Astrocyte (in vitro differentiated cells and primary cell): ENCODE results near the gene RPS2. TPM values are rescaled to one million over a fixed set of nuclear protein-coding genes. Genes with fewer than 3 reads are reported as not detected.

ENCODE experiments used
- DNase-seq: peaks from one replicate; pipeline ENCODE4 v3.0.0-alpha.2; 2010; ENCODE audit warnings: low read depth
- FAIRE-seq: peaks from 2 replicates; lab custom pipeline; 2011; peaks lifted over from hg19 to GRCh38; lab: Jason Lieb, UNC
- H2AFZ ChIP-seq: 2 replicates; pipeline ENCODE4 v1.6.0; 2012; ENCODE audit warnings: low read depth, low read length, inconsistent platforms
- H3K27ac ChIP-seq: 2 replicates; pipeline ENCODE4 v1.5.1; 2011; ENCODE audit warnings: low read depth, low read length, inconsistent platforms
- H3K27me3 ChIP-seq: 2 replicates; pipeline ENCODE4 v1.6.0; 2011; ENCODE audit warnings: low read length, inconsistent platforms; ENCODE audit not compliant: insufficient read depth
- H3K36me3 ChIP-seq: 2 replicates; pipeline ENCODE4 v1.5.1; 2011; ENCODE audit warnings: low read length, inconsistent platforms; ENCODE audit not compliant: insufficient read depth
- H3K4me1 ChIP-seq: 2 replicates; pipeline ENCODE4 v1.5.1; 2011; ENCODE audit warnings: low read length, inconsistent platforms; ENCODE audit not compliant: insufficient read depth
- H3K4me2 ChIP-seq: 2 replicates; pipeline ENCODE4 v1.6.0; 2012; ENCODE audit warnings: low read length, inconsistent platforms
- H3K4me3 ChIP-seq: 2 replicates; pipeline ENCODE4 v1.5.1; 2011; ENCODE audit warnings: low read depth, mild to moderate bottlenecking, low read length, inconsistent platforms; ENCODE audit not compliant: insufficient read depth
- H3K79me2 ChIP-seq: 2 replicates; pipeline ENCODE4 v1.6.0; 2012; ENCODE audit warnings: mild to moderate bottlenecking, low read length, inconsistent platforms; ENCODE audit not compliant: insufficient read depth
- H3K9ac ChIP-seq: 2 replicates; pipeline ENCODE4 v1.6.0; 2012; ENCODE audit warnings: mild to moderate bottlenecking, low read length, inconsistent platforms
- H3K9me3 ChIP-seq: 2 replicates; pipeline ENCODE4 v1.5.1; 2012; ENCODE audit warnings: low read depth, mild to moderate bottlenecking, low read length, inconsistent platforms; ENCODE audit not compliant: insufficient read depth
- H4K20me1 ChIP-seq: 2 replicates; pipeline ENCODE4 v1.6.0; 2012; ENCODE audit warnings: low read length, inconsistent platforms; ENCODE audit not compliant: insufficient read depth
- H3K27ac Mint-ChIP-seq: one replicate; pipeline ENCODE4 v1.8.0; 2021; ENCODE audit warnings: mild to moderate bottlenecking, mixed read lengths; ENCODE audit not compliant: unreplicated experiment
- H3K27me3 Mint-ChIP-seq: one replicate; pipeline ENCODE4 v1.8.0; 2021; ENCODE audit warnings: low read depth, mixed read lengths; ENCODE audit not compliant: unreplicated experiment
- H3K36me3 Mint-ChIP-seq: one replicate; pipeline ENCODE4 v1.8.0; 2021; ENCODE audit warnings: low read depth, mixed read lengths; ENCODE audit not compliant: unreplicated experiment
- H3K4me1 Mint-ChIP-seq: one replicate; pipeline ENCODE4 v1.8.0; 2021; ENCODE audit warnings: low read depth, mixed read lengths; ENCODE audit not compliant: unreplicated experiment
- H3K4me3 Mint-ChIP-seq: one replicate; pipeline ENCODE4 v1.8.0; 2021; ENCODE audit warnings: mild to moderate bottlenecking, moderate library complexity, mixed read lengths; ENCODE audit not compliant: unreplicated experiment
- H3K9me3 Mint-ChIP-seq: one replicate; pipeline ENCODE4 v1.8.0; 2021; ENCODE audit warnings: mild to moderate bottlenecking, mixed read lengths; ENCODE audit not compliant: unreplicated experiment
- CTCF ChIP-seq: IDR thresholded peaks from 2 replicates; pipeline ENCODE4 v1.5.1; 2011; ENCODE audit warnings: low read depth, mild to moderate bottlenecking, inconsistent platforms, low read length, moderate library complexity; ENCODE audit not compliant: insufficient read depth
- EZH2 ChIP-seq: IDR thresholded peaks from 2 replicates; pipeline ENCODE4 v1.6.1; 2012; ENCODE audit warnings: mild to moderate bottlenecking, low read length, inconsistent platforms; ENCODE audit not compliant: insufficient read depth
- total RNA-seq: library from RNA; stranded (reverse); gene quantifications from 2 replicates; pipeline ENCODE4 v1.2.1, GENCODE V29; 2021

RPS2 gene
- total RNA-seq, 1 donor from 2014 or later, result 2,534 TPM

GRCh38 chr16:1938316-1938715, 26.3 kb downstream of the RPS2 start:
- peaks cover 10% of the 10 kb centered on the region for H3K36me3 ChIP-seq
- peaks cover 16% of the 10 kb centered on the region for H3K79me2 ChIP-seq
- no peak for DNase-seq
- no peak overlapping the region for H3K9ac ChIP-seq
- no peak for FAIRE-seq
- H3K36me3 Mint-ChIP-seq, result peaks cover 5% of the 10 kb centered on the region
- H3K27ac Mint-ChIP-seq, result no peak overlapping the region
- no peak overlapping the region for H3K4me3 ChIP-seq
- no peak overlapping the region for H3K4me3 Mint-ChIP-seq
- no peaks in the 10 kb centered on the region for H3K27me3 ChIP-seq
- no peak overlapping the region for H3K27ac ChIP-seq
- no peak for TF ChIP-seq EZH2
- TF ChIP-seq CTCF, result no peak
- H3K27me3 Mint-ChIP-seq, result no peaks in the 10 kb centered on the region
- H3K4me1 ChIP-seq, result peaks cover 21% of the 10 kb centered on the region
- no peak overlapping the region for H3K4me2 ChIP-seq
- H4K20me1 ChIP-seq, result peaks cover 10% of the 10 kb centered on the region
- H3K9me3 ChIP-seq, result no peaks in the 10 kb centered on the region
- H3K9me3 Mint-ChIP-seq, result no peaks in the 10 kb centered on the region
- peaks cover 10% of the 10 kb centered on the region for H3K4me1 Mint-ChIP-seq
- H2AFZ ChIP-seq, result no peak overlapping the region

- Mint-ChIP-seq H3K9me3 (no peaks in the 10 kb centered on the region), H3K27ac (no peak overlapping the region), H3K36me3 (peaks cover 5% of the 10 kb centered on the region), H3K27me3 (no peaks in the 10 kb centered on the region), H3K4me3 (no peak overlapping the region), H3K4me1 (peaks cover 9% of the 10 kb centered on the region)
- H3K4me1 ChIP-seq, result peaks cover 15% of the 10 kb centered on the region
- H3K9ac ChIP-seq, result no peak overlapping the region
- H3K4me3 ChIP-seq, result no peak overlapping the region
- FAIRE-seq (no peak), DNase-seq (no peak)
- H4K20me1 ChIP-seq, result peaks cover 6% of the 10 kb centered on the region
- TF ChIP-seq EZH2 (no peak), CTCF (no peak)
- no peaks in the 10 kb centered on the region for H3K9me3 ChIP-seq
- no peak overlapping the region for H3K4me2 ChIP-seq
- H3K27ac ChIP-seq, result no peak overlapping the region
- H3K36me3 ChIP-seq, result peaks cover 10% of the 10 kb centered on the region
- H2AFZ ChIP-seq, result no peak overlapping the region
- H3K79me2 ChIP-seq, result peaks cover 9% of the 10 kb centered on the region
- no peaks in the 10 kb centered on the region for H3K27me3 ChIP-seq
These were observed 27.6 kb downstream of the RPS2 start for GRCh38 chr16:1936945-1937479.

DNA sequence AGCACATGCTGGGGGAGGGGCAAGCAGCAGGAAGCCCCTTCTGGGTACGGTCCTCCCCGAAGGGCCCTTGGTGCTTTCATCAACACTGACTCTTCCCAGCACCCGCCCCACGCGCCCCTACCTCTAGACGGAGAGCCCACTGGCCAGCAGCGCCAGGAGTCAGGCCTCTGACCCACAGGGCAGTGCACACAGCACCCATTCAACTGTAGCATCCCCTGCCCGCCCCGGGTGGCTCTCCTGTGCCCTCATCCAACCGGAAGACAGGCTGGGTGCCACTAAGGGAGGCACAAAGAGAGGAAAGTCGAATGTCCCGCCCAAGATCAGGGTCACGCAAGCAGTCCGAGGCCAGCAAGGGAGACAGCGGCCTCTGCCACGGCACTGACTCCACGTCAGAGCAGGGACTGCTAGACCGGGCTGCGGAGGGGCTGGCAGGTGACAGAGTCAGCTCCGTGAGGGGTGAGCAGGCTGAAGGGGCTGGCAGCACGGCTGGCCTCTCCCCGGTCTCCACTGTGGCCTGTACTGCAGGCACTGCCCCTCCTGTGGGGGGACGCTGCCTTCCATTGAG, 31.4 kb downstream of the RPS2 start:
- Histone ChIP-seq H3K27me3 (no peaks in the 10 kb centered on the region), H2AFZ (no peak overlapping the region), H3K79me2 (no peaks in the 10 kb centered on the region), H4K20me1 (no peaks in the 10 kb centered on the region), H3K27ac (no peak overlapping the region), H3K4me1 (peaks cover 6% of the 10 kb centered on the region), H3K4me2 (no peak overlapping the region), H3K36me3 (peaks cover 4% of the 10 kb centered on the region), H3K4me3 (no peak overlapping the region), H3K9me3 (no peaks in the 10 kb centered on the region), H3K9ac (no peak overlapping the region)
- H3K4me3 Mint-ChIP-seq, result no peak overlapping the region
- H3K4me1 Mint-ChIP-seq, result no peaks in the 10 kb centered on the region
- no peak for DNase-seq
- H3K27ac Mint-ChIP-seq, result no peak overlapping the region
- no peak for TF ChIP-seq EZH2
- H3K27me3 Mint-ChIP-seq, result peaks cover 11% of the 10 kb centered on the region
- no peak for FAIRE-seq
- H3K36me3 Mint-ChIP-seq, result peaks cover 5% of the 10 kb centered on the region
- H3K9me3 Mint-ChIP-seq, result no peaks in the 10 kb centered on the region
